GM21526 (cell line): Measurements from ENCODE around the gene ISG20L2.
"Not testable (repeated sequence)": the region's sequence is repeated elsewhere in the genome, so short reads cannot be mapped to it uniquely, and the experiment has no call there.

ENCODE experiments used
- ATAC-seq: cut with Tn5 transposase; IDR thresholded peaks from one replicate; pipeline ENCODE4 v1.9.1; 2021; ENCODE audit warnings: moderate library complexity; ENCODE audit not compliant: unreplicated experiment, low FRiP score

Gene ISG20L2

GRCh38 chr1:156728599-156729462 lies at the start of gene ISG20L2:
Gene ISG20L2 (minus strand): TSS chr1:156728766. CDS start chr1:156727652, 1,114 bp downstream.
- peak; percentile 72 for ATAC-seq

- no peak for ATAC-seq
These were observed 49.0 kb upstream of the ISG20L2 start for GRCh38 chr1:156777573-156777972.

GRCh38 chr1:156776942-156777341 lies 48.4 kb upstream of the ISG20L2 start:
- ATAC-seq = no peak

- ATAC-seq = no peak
These were observed 47.2 kb upstream of the ISG20L2 start for GRCh38 chr1:156775799-156776198.

- ATAC-seq = no peak
These were observed 45.0 kb upstream of the ISG20L2 start for GRCh38 chr1:156773607-156774006.

GRCh38 chr1:156772728-156773497 lies 44.3 kb upstream of the ISG20L2 start:
- no peak for ATAC-seq

- no peak for ATAC-seq
These were observed 43.7 kb upstream of the ISG20L2 start for GRCh38 chr1:156772222-156772621.

- ATAC-seq = no peak
These were observed 40.2 kb upstream of the ISG20L2 start for GRCh38 chr1:156768610-156769295.

GRCh38 chr1:156767879-156768604 lies 39.5 kb upstream of the ISG20L2 start:
- no peak for ATAC-seq

- ATAC-seq = peak; percentile 89
These were observed 38.7 kb upstream of the ISG20L2 start, which contains the start of gene PRCC for GRCh38 chr1:156767101-156767878. Gene PRCC (plus strand): TSS chr1:156767535. CDS start chr1:156767772, 237 bp downstream.

GRCh38 chr1:156766298-156767100 lies 37.9 kb upstream of the ISG20L2 start:
- ATAC-seq = peak; percentile 10

- no peak for ATAC-seq
These were observed 37.1 kb upstream of the ISG20L2 start for GRCh38 chr1:156765666-156766065.

- ATAC-seq = not testable (repeated sequence)
These were observed 36.6 kb upstream of the ISG20L2 start for GRCh38 chr1:156765136-156765535.

- no peak for ATAC-seq
These were observed 32.2 kb upstream of the ISG20L2 start for GRCh38 chr1:156760796-156761104.

GRCh38 chr1:156760092-156760795 lies 31.7 kb upstream of the ISG20L2 start:
- no peak for ATAC-seq

- not testable (repeated sequence) for ATAC-seq
These were observed 29.1 kb upstream of the ISG20L2 start for GRCh38 chr1:156757572-156758253.

- no peak for ATAC-seq
These were observed 27.8 kb upstream of the ISG20L2 start for GRCh38 chr1:156756355-156756754.

- ATAC-seq = no peak
These were observed 27.0 kb upstream of the ISG20L2 start for GRCh38 chr1:156755527-156755950.
